H1 (cell line): ENCODE measurements around the gene KLHL17. TPM values are rescaled to one million over a fixed set of nuclear protein-coding genes. Genes with fewer than 3 reads are reported as not detected.

Experiments used
- CTCF ChIA-PET: fragments of 300-600 bp; sonication (Branson Sonifier 250); formaldehyde crosslinking; loops from one replicate; lab custom pipeline; 2021; ENCODE audit not compliant: partially characterized antibody; lab: Charles Lee
- POLR2A ChIA-PET: fragments of 300-600 bp; sonication (Branson Sonifier 250); formaldehyde crosslinking; loops from one replicate; lab custom pipeline; 2021; ENCODE audit warnings: inconsistent platforms; ENCODE audit not compliant: partially characterized antibody; lab: Charles Lee
- DNase-seq, 2 experiments: peaks; one replicate each; pipeline versions ENCODE4 v3.0.0 to v3.0.0-alpha.2; 2010 to 2022; ENCODE audit warnings: low spot score in 2 of 2, low read depth in 1 of 2, mixed read lengths in 1 of 2
- FAIRE-seq: peaks from 2 replicates; lab custom pipeline; 2011; peaks lifted over from hg19 to GRCh38; lab: Jason Lieb, UNC
- H2AFZ ChIP-seq: 2 replicates; pipeline ENCODE4 v1.8.1; 2012; ENCODE audit warnings: low read length, inconsistent platforms
- H2AK5ac ChIP-seq: 2 replicates; pipeline ENCODE4 v1.6.1; 2013; ENCODE audit warnings: low read depth, low read length
- H2BK120ac ChIP-seq: replicated peaks from 2 replicates; pipeline ENCODE3; 2013; ENCODE audit warnings: low read depth, low read length, inconsistent platforms
- H2BK12ac ChIP-seq: 2 replicates; pipeline ENCODE4 v1.6.1; 2013; ENCODE audit warnings: low read depth, low read length
- H2BK15ac ChIP-seq: 2 replicates; pipeline ENCODE4 v1.6.1; 2013; ENCODE audit warnings: low read length
- H2BK20ac ChIP-seq: 2 replicates; pipeline ENCODE4 v1.6.1; 2013; ENCODE audit warnings: low read length
- H2BK5ac ChIP-seq: 2 replicates; pipeline ENCODE4 v1.6.1; 2013; ENCODE audit warnings: low read depth, low read length
- H3K14ac ChIP-seq: 2 replicates; pipeline ENCODE4 v1.6.1; 2013; ENCODE audit warnings: inconsistent platforms; ENCODE audit not compliant: insufficient read length
- H3K18ac ChIP-seq: 2 replicates; pipeline ENCODE4 v1.6.1; 2013; ENCODE audit warnings: low read length; ENCODE audit errors: extremely low read depth
- H3K23ac ChIP-seq: 2 replicates; pipeline ENCODE4 v1.6.1; 2013; ENCODE audit warnings: inconsistent platforms; ENCODE audit not compliant: insufficient read length
- H3K23me2 ChIP-seq: 2 replicates; pipeline ENCODE4 v1.6.1; 2013; ENCODE audit warnings: low read depth, low read length
- H3K27ac ChIP-seq: 2 replicates; pipeline ENCODE4 v1.6.1; 2011; ENCODE audit warnings: low read depth, low read length, inconsistent platforms
- H3K27me3 ChIP-seq, 4 experiments: replicated peaks in 1 of 4; 1 replicate in 1 of 4; 2 replicates in 3 of 4; pipeline versions ENCODE4 v1.6.1 to v1.8.1; 2011 to 2013; ENCODE audit warnings: low read length in 3 of 4, mild to moderate bottlenecking in 3 of 4, inconsistent platforms in 2 of 4, mixed read lengths in 2 of 4, moderate library complexity in 1 of 4; ENCODE audit not compliant: control insufficient read depth in 3 of 4, insufficient read depth in 3 of 4; ENCODE audit errors: extremely low read depth in 1 of 4
- H3K36me3 ChIP-seq, 4 experiments: 2 replicates each; pipeline versions ENCODE4 v1.6.1 to v1.8.1; 2011 to 2013; ENCODE audit warnings: mild to moderate bottlenecking in 4 of 4, low read length in 3 of 4, moderate library complexity in 2 of 4, control low read depth in 1 of 4, inconsistent platforms in 1 of 4; ENCODE audit not compliant: insufficient read depth in 4 of 4, control insufficient read depth in 2 of 4
- H3K4ac ChIP-seq: replicated peaks from 2 replicates; pipeline ENCODE3; 2013; ENCODE audit warnings: low read length, low read depth, mixed read lengths, inconsistent platforms; ENCODE audit not compliant: insufficient read length
- H3K4me1 ChIP-seq, 4 experiments: replicated peaks in 1 of 4; 1 replicate in 1 of 4; 2 replicates in 3 of 4; pipeline versions ENCODE4 v1.6.1 to v1.8.1; 2011 to 2013; ENCODE audit warnings: low read length in 3 of 4, inconsistent platforms in 2 of 4, mixed read lengths in 1 of 4; ENCODE audit not compliant: insufficient read depth in 4 of 4, control insufficient read depth in 3 of 4
- H3K4me2 ChIP-seq, 2 experiments: 2 replicates each; pipeline versions ENCODE4 v1.6.1 to v1.8.1; 2011 to 2013; ENCODE audit warnings: low read depth in 2 of 2, low read length in 2 of 2, control low read depth in 1 of 2, inconsistent platforms in 1 of 2, mild to moderate bottlenecking in 1 of 2; ENCODE audit not compliant: insufficient read depth in 1 of 2
- H3K4me3 ChIP-seq, 4 experiments: fragments of 200-600, 300-600 bp in 1 of 4; sonication (generic), shearing (Covaris generic), sonication (Bioruptor Twin) in 1 of 4; 2 replicates each; pipeline versions ENCODE4 v1.5.1 to v1.8.1; 2011 to 2016; ENCODE audit warnings: low read length in 4 of 4, low read depth in 3 of 4, control low read depth in 2 of 4, inconsistent platforms in 2 of 4, mild to moderate bottlenecking in 2 of 4, mixed read lengths in 1 of 4, moderate library complexity in 1 of 4; ENCODE audit not compliant: insufficient read depth in 2 of 4; ENCODE audit errors: extremely low read depth in 1 of 4
- H3K56ac ChIP-seq: replicated peaks from 2 replicates; pipeline ENCODE3; 2013; ENCODE audit warnings: low read depth, mild to moderate bottlenecking, mixed read lengths, low read length, inconsistent platforms; ENCODE audit not compliant: insufficient read length
- H3K79me1 ChIP-seq: 2 replicates; pipeline ENCODE4 v1.6.1; 2013; ENCODE audit warnings: low read depth, low read length, control low read depth
- H3K79me2 ChIP-seq, 2 experiments: 2 replicates each; pipeline versions ENCODE4 v1.6.1 to v1.8.1; 2012 to 2013; ENCODE audit warnings: low read length in 2 of 2, mild to moderate bottlenecking in 2 of 2, inconsistent platforms in 1 of 2; ENCODE audit not compliant: insufficient read depth in 2 of 2, control insufficient read depth in 1 of 2
- H3K9ac ChIP-seq, 4 experiments: replicated peaks in 1 of 4; 1 replicate in 1 of 4; 2 replicates in 3 of 4; pipeline versions ENCODE4 v1.6.1 to v1.8.1; 2011 to 2013; ENCODE audit warnings: low read depth in 3 of 4, low read length in 3 of 4, control low read depth in 2 of 4, mild to moderate bottlenecking in 2 of 4, moderate library complexity in 2 of 4, inconsistent platforms in 1 of 4; ENCODE audit errors: extremely low read depth in 1 of 4
- H3K9me3 ChIP-seq, 2 experiments: 2 replicates each; pipeline versions ENCODE4 v1.6.1 to v1.8.1; 2012 to 2013; ENCODE audit warnings: mild to moderate bottlenecking in 2 of 2, moderate library complexity in 2 of 2, control low read depth in 1 of 2, inconsistent platforms in 1 of 2, low read depth in 1 of 2, low read length in 1 of 2, mixed read lengths in 1 of 2; ENCODE audit not compliant: insufficient read depth in 2 of 2
- H4K20me1 ChIP-seq, 2 experiments: replicated peaks in 1 of 2; 2 replicates each; pipeline versions ENCODE3 to v1.8.1; 2011 to 2013; ENCODE audit warnings: inconsistent platforms in 2 of 2, low read length in 2 of 2, mild to moderate bottlenecking in 1 of 2; ENCODE audit not compliant: insufficient read depth in 2 of 2, control insufficient read depth in 1 of 2
- H4K5ac ChIP-seq: 2 replicates; pipeline ENCODE4 v1.6.1; 2013; ENCODE audit warnings: low read length, low read depth, mixed read lengths, inconsistent platforms; ENCODE audit not compliant: insufficient read length
- H4K8ac ChIP-seq: 2 replicates; pipeline ENCODE4 v1.8.0; 2013; ENCODE audit warnings: mild to moderate bottlenecking, moderate library complexity, low read length, inconsistent platforms; ENCODE audit not compliant: insufficient read depth; ENCODE audit errors: extremely low read depth
- H4K91ac ChIP-seq: replicated peaks from 2 replicates; pipeline ENCODE3; 2013; ENCODE audit warnings: low read length, mixed read lengths, inconsistent platforms; ENCODE audit not compliant: insufficient read length
- ASH2L ChIP-seq: fragments of 200-600, 300-600 bp; sonication (generic); IDR thresholded peaks from one replicate; pipeline ENCODE4 v1.7.1; 2017; ENCODE audit warnings: low read length
- BRCA1 ChIP-seq: IDR thresholded peaks from 2 replicates; pipeline ENCODE4 v1.6.1; 2012; ENCODE audit warnings: low read depth, low read length, improper control_type of control experiment
- CTBP2 ChIP-seq: IDR thresholded peaks from 2 replicates; pipeline ENCODE4 v1.7.0; 2011; ENCODE audit warnings: borderline replicate concordance, mild to moderate bottlenecking, moderate library complexity, mixed read lengths, low read length; ENCODE audit not compliant: insufficient read depth, insufficient read length
- CTCF ChIP-seq, 3 experiments: IDR thresholded peaks; 1 replicate in 2 of 3; 2 replicates in 1 of 3; pipeline versions ENCODE4 v1.5.1 to v1.6.1; 2011; ENCODE audit warnings: low read length in 3 of 3, mild to moderate bottlenecking in 3 of 3, inconsistent platforms in 2 of 3, low read depth in 1 of 3, moderate library complexity in 1 of 3; ENCODE audit not compliant: insufficient read depth in 1 of 3; ENCODE audit errors: control extremely low read depth in 1 of 3
- EGR1 ChIP-seq: IDR thresholded peaks from 2 replicates; pipeline ENCODE4 v1.6.1; 2011; ENCODE audit warnings: low read depth, low read length, borderline replicate concordance
- KDM1A ChIP-seq: fragments of 200-600, 300-600 bp; sonication (generic); IDR thresholded peaks from 2 replicates; pipeline ENCODE4 v1.7.1; 2016; ENCODE audit warnings: mild to moderate bottlenecking, low read length, borderline replicate concordance
- RAD21 ChIP-seq, 2 experiments: IDR thresholded peaks in 1 of 2; conservative IDR thresholded peaks in 1 of 2; 2 replicates each; pipeline ENCODE4 v1.6.1; 2011; ENCODE audit warnings: low read depth in 2 of 2, low read length in 2 of 2, improper control_type of control experiment in 1 of 2, inconsistent platforms in 1 of 2, mild to moderate bottlenecking in 1 of 2, moderate library complexity in 1 of 2
- RBBP5 ChIP-seq: IDR thresholded peaks from 2 replicates; pipeline ENCODE4 v1.7.1; 2012; ENCODE audit warnings: low read depth, mild to moderate bottlenecking, inconsistent platforms, low read length, moderate library complexity, borderline replicate concordance
- SRF ChIP-seq: IDR thresholded peaks from 2 replicates; pipeline ENCODE4 v1.6.1; 2011; ENCODE audit warnings: mild to moderate bottlenecking, low read depth, low read length, moderate library complexity
- TCF12 ChIP-seq: IDR thresholded peaks from 2 replicates; pipeline ENCODE4 v1.6.1; 2011; ENCODE audit warnings: low read depth, mild to moderate bottlenecking, low read length
- WGBS, 2 experiments: shearing (Covaris generic) in 1 of 2; methylation state at CpG; one replicate each; pipeline versions ENCODE4 v1.1.6 to v1.1.7; 2013 to 2015; ENCODE audit warnings: low lambda C conversion rate in 2 of 2, mixed read lengths in 2 of 2, inconsistent platforms in 1 of 2, low coverage in 1 of 2, missing lambda C conversion rate in 1 of 2; ENCODE audit not compliant: insufficient replicate concordance in 2 of 2, insufficient coverage in 1 of 2, insufficient read length in 1 of 2; ENCODE audit errors: extremely low coverage in 1 of 2, missing lambda C conversion rate in 1 of 2; 5-methylcytosine and 5-hydroxymethylcytosine counted together
- polyA plus RNA-seq, 7 experiments: library from polyadenylated mRNA; depleted of rRNA in 3 of 7; stranded (reverse) in 5 of 7; unstranded in 2 of 7; fragments of >200 nt in 5 of 7; fragments of 200-250 nt in 2 of 7; gene quantifications; 1 replicate in 5 of 7; 2 replicates in 1 of 7; 4 replicates in 1 of 7; pipeline versions ENCODE4 v1.2.1 to v1.2.3, GENCODE V29; 2011 to 2013; ENCODE audit warnings: missing spikeins in 2 of 7, mixed read lengths in 2 of 7
- total RNA-seq: library from RNA; stranded (reverse); fragmentation: NEBNext Ultra II Directional; extraction: Animal tissue kit (Norgen Biotek cat#: 25700); gene quantifications from 2 replicates; pipeline ENCODE4 v1.2.1, GENCODE V29; 2021

KLHL17 gene
- total and polyA plus RNA-seq, 2 of the 8 experiments (the other 6 are each of a cell fraction or from before 2014, with no cell fraction given), result 32.6 to 36.1 TPM

- Histone ChIP-seq H4K91ac (no peak overlapping the region), H3K4me3 (no peak overlapping the region), H3K27ac (no peak overlapping the region), H3K9me3 (no peaks in the 10 kb centered on the region), H3K4me2 (no peak overlapping the region), H2BK15ac (no peak overlapping the region), H3K4ac (no peak overlapping the region), H3K9ac (no peak overlapping the region), H3K23ac (no peak overlapping the region), H3K4me1 (no peaks in the 10 kb centered on the region; a peak in 1 of 7 replicates), H2BK20ac (no peak overlapping the region), H2BK120ac (no peak overlapping the region), H2BK5ac (no peak overlapping the region), H2BK12ac (no peak overlapping the region), H3K36me3 (peaks cover 8 to 65% (median 52%) of the 10 kb centered on the region in 4 experiments), H3K56ac (no peak overlapping the region), H4K8ac (peak overlapping the region; percentile 63; the same call in 1 of the 2 replicates), H3K79me2 (no peaks in the 10 kb centered on the region; a peak in 1 of 4 replicates), H3K14ac (no peak overlapping the region), H3K79me1 (peaks cover 8% of the 10 kb centered on the region), H4K20me1 (peaks cover 18 to 34% of the 10 kb centered on the region in 2 experiments), H2AFZ (no peak overlapping the region), H3K27me3 (no peaks in the 10 kb centered on the region), H4K5ac (no peak overlapping the region), H3K23me2 (no peaks in the 10 kb centered on the region), H2AK5ac (no peak overlapping the region), H3K18ac (no peak overlapping the region)
- ChIA-PET POLR2A (interaction anchor here (1.0 to 8.8 kb wide), 3 partner anchors 9 to 46 kb away, joined by 3 to 65 read pairs (median 3); partner anchors contain the start of gene PLEKHN1), CTCF (interaction anchor here (0.6 to 1.9 kb wide), 13 partner anchors 9 to 58 kb away, joined by 3 to 9 read pairs (median 4); partner anchors contain the start of gene PLEKHN1)
- 83% methylated on average over 6 of the region's 6 CpGs; no CpG with 5 or more reads in 1 of the 2 experiments for WGBS, 2 experiments
- FAIRE-seq, result no peak
- no peak for DNase-seq
- TF ChIP-seq RAD21 (IDR thresholded peaks at IDR 0.05 in 1 of 2, conservative IDR thresholded peaks at IDR 0.05 in 1 of 2; ENCODE audit: low read depth in 2 of 2, low read length in 2 of 2), result peak; percentile 31 to 57
- no peak for TF ChIP-seq TCF12
- TF ChIP-seq EGR1, result 0 out of 2 replicates have a peak, but pooled peaks have one; percentile 16
- peak in 2 of 3 experiments; percentile 64 to 67; a peak in 3 of 4 replicates for TF ChIP-seq CTCF (IDR thresholded peaks at IDR 0.05; ENCODE audit: control extremely low read depth in 1 of 3, insufficient read depth in 1 of 3, low read depth in 1 of 3, low read length in 3 of 3)
- no peak for TF ChIP-seq KDM1A
- TF ChIP-seq SRF, result no peak
- TF ChIP-seq BRCA1, result no peak
- no peak for TF ChIP-seq ASH2L
- no peak for TF ChIP-seq CTBP2
- TF ChIP-seq RBBP5, result no peak
Observed at GRCh38 chr1:951364-951763, 9.0 kb upstream of the KLHL17 start.
